ENCODE results near the gene PHF12.
A peak's percentile ranks its signal among the peaks of the same experiment; 100 is the strongest.

The PHF12 gene

DNA sequence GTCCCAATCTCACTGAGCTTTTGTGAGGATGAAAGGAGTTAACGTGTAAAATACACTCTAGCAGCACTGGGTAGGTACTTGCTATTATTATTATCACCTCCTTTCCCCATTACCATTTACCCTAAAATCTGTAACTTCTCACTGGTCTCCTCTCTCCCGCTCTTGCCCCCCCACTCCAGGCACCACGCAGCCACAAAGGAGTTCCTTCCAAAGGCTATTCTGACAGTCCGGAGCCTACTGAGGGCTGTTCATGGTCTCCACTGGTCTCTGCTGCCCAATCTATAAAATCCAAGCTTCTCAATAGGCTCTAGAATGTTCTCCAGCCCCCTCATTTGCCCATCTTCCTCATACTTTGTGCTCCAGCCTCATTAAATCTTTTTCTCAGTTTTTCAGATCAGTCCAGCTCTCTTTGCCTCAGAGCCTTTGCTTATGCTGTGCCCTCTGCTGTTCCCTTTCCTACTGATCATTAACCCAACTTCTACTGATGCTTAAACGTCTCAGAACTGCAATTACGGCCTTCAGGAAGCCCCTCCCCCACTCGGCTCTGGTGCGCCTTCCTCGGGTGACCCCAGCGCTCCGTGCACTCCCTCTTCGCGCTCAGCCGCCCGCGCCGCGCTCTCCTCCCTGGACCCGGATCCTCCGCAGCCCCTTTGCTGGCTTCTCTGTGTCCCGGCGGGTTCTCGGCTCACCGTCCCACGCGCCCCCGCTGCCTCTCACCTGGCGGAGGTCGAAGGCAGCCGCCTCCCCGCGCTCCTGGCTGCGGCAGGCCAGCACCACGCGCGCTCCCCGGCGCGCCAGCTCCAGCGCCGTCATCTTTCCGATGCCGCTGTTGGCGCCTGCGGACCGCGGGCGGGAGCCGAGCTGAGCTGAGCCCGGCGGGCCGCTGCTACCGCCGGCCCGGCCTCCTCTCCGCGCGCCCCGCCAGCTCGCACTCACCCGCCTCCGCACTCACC is 49.2 kb downstream of the PHF12 start:
- TF ChIP-seq GATA3 (IDR thresholded peaks at IDR 0.05; ENCODE audit: low read depth, low read length): no peak

DNA sequence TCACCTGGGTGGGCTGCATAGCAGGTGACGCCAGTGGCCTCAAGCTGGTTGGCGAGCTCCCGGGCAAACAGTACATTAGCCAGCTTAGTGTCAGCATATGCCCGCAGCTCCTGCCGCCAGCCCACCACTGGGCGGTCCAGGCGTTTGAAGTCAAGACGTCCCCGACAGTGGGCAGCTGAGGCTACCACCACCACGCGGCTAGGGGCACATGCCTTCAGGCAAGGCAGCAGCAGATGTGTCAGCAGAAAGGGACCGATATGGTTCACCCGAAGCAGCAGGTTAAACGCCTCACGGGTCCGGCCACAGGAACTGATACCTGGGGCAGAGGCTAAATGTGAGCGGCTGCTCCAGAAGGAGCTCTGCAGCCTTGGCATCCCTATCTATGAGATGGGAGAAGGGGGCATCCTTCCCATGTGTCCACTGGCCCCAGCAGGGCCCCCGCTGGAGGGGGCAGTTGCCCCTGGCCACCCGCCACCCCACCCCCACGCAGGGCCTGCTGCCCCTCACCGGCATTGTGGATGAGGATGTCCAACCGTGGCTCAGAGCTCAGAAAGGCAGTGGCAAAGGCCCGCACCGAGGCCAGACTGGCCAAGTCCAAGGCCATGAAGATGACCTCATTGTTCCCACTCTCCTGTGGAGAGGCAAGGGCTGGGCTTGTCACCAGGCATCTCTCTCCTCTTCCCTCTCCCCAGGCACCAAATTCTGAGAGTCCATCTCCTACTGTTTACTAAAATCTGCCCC is 50.2 kb downstream of the PHF12 start:
- TF ChIP-seq GATA3 (IDR thresholded peaks at IDR 0.05; ENCODE audit: low read depth, low read length) (no peak), GATA2 (IDR thresholded peaks at IDR 0.05; ENCODE audit: low read depth, low read length) (no peak)

DNA sequence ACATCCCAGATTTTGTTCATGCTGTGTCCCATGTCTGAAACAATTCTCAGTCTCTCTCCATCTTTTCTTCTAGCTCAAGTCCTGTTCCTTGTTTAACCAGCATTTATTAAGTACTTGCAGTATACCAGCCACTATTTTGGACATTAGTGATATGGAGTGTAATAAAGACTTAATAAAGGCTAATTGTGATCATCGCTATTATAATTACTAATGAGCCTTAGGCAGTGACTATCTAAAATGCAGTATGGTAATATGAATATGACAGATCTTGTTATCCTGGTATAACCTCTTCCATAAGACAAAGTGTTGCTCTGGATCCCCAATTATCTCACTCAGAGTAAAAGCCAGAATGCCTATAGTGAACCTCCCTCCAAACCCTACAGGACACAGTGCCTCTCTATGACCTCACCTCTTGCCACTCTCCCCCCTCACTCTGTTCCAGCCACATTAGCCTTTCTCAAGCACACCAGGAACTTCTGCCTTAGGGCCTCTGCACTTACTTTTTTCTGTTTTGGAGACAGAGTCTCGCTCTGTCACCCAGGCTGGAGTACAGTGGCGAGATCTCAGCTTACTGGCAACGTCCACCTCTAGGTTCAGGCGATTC is 52.0 kb downstream of the PHF12 start:
- TF ChIP-seq GATA2 (IDR thresholded peaks at IDR 0.05; ENCODE audit: low read depth, low read length) (no peak), GATA3 (IDR thresholded peaks at IDR 0.05; ENCODE audit: low read depth, low read length) (no peak)

DNA sequence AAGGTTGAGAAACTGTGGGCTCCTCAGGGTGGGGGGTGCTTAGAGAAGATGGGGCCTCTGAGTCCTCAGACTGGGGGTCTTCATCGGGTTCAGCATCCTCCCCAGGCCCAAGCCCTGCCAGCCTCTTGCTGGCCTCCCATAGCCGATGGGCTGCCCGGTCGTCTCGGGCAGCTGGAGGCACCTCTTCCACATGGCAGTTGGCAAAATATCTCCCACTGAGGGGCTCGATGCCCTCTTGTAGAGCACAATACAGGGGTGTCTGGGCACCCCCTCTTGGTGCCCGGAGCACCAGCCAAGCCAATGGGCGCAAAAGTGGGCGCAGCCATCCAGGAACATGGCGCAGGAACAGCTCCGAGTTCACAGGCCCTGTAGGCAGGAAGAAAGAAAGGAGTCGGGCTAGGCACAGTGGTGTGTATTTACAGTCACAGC is 52.8 kb downstream of the PHF12 start:
- TF ChIP-seq GATA3 (IDR thresholded peaks at IDR 0.05; ENCODE audit: low read depth, low read length) (no peak), GATA2 (IDR thresholded peaks at IDR 0.05; ENCODE audit: low read depth, low read length) (no peak)

DNA sequence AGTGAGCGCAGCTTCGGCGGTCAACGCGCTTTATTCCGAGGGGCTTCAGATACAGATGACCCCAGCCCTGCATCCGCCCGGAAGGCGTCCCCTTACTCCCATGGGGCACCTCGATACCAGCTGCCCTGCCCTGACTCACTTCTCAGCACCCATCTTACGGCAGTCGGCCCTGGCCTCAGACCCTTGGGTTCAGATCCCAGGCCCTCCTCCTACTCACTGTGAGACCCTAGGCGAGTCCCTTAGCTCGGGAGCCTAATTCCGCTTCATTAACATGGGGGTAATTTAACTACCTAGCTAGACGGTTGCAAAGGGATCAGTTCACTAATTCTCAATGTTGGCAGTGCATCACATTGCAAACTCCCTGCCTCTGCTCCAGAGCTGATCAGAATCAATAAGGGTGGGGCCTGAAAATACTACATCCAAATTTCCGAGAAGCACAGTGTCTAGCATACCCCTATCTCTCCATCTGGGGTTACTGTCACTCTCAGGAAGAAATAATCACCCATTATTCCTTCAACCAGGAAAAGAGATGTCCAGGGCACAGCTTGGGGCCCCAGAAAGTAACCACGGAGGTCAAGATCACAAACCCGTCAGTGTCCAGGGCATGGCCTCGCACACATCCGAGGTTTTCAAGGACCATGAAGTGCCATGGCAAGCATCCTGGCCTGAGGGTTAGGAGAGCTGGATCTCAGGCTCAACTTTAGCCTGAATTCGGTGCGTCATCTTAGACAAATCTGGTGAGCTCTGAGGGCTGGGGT is 53.4 kb downstream of the PHF12 start:
- TF ChIP-seq GATA2 (IDR thresholded peaks at IDR 0.05; ENCODE audit: low read depth, low read length) (no peak), GATA3 (IDR thresholded peaks at IDR 0.05; ENCODE audit: low read depth, low read length) (no peak)

DNA sequence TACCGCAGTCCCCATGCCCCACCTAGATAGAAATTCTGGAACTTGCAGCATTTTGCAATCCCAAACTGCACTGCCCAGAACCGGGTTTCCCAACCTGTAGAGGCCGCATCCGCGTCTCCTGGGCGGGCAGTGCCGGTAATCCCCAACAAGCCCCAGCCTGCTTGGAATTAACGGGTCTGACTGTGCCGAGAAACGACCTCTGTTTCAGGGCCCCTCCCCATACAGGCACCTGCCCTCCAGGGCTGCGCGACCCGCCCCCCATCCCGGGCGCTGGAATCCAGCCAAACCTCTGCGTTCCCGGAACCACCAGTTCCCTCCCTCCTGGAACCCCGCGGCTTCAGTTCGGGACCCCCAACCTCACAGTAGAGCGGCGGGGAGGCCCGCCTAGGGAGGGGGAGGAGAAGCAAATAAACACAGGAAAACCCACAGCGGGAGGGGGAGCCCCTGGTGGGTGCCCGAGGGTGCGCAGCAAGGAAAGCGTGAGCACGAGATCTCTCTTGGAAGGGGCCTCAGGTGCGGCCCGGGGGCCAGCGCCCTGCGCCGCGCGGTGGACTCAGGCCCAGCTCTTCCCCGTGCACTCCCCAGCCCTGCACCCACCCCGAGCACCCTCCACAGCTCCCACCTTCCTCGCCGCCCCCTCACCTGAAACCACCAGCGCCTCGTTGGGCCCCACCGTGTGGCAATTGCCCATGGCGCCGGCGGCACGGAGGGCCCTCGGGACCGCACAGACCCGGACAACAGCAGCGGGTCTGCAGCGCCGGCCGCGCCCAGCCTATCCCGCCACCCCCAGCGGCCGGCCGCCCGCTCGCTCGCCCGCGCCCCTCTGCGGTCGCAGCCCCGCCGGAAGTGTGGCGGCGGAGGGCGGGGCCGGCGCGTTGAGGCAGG is 54.2 kb downstream of the PHF12 start, which contains the start of gene FLOT2:
FLOT2 (minus strand) TSS at position 850 of the 885 bp plus-strand sequence; CDS start at position 691, 159 bp downstream.
- TF ChIP-seq GATA2 (IDR thresholded peaks at IDR 0.05; ENCODE audit: low read depth, low read length) (no peak), GATA3 (IDR thresholded peaks at IDR 0.05; ENCODE audit: low read depth, low read length) (no peak)

DNA sequence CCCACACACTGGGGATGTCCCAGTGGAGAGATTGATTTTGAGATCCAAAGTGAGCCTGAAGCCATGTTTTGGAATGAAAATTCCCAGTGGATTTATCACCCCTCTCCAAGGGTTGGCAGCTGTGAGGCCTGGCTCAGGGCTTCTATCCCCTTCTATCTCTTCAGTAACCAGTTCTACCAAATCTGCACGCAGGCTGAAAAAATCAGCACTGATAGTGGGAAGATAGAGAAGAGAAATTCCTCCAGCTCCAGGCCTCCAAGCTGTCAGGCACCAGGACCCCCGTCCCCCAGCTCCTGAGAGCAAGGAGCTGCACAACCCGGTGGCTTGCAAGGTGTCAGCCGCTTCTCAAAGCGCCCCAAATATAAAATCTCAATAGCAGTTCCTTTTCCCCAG is 54.8 kb downstream of the PHF12 start:
- TF ChIP-seq GATA3 (IDR thresholded peaks at IDR 0.05; ENCODE audit: low read depth, low read length) (no peak), GATA2 (IDR thresholded peaks at IDR 0.05; ENCODE audit: low read depth, low read length) (peak; percentile 43)

DNA sequence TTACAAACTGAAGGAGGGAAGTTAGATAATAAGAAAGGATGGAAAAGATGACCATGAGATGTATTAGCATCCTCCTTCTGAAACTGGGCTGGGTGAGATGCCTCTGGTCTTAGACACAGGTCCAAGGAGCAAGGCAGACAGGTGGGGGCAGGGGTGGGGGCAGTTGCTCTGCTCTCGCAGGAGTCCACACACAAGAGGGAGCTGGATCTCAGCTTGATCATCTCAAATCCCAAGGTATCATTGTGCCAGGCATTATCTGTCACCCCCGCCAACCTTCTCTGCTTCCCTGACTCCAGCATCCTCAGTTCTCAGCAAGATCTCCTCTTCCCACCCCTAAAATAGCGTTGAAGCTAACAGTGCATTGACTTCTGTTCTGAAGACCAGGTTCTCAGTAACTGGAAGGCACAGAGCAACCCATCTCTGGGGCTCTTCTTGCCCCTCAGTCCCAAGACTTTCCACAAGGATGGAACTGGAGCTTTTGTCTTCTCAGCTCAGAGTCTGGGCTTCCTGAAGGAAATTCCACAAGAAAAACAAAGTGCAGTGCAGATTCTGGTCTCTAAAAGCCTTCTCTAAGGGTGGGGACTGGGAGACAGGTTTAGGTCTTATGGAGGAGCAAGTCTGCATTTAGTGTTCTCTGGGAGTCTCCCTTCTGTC is 55.4 kb downstream of the PHF12 start:
- no peak for TF ChIP-seq GATA2 (IDR thresholded peaks at IDR 0.05; ENCODE audit: low read depth, low read length)
- TF ChIP-seq GATA3 (IDR thresholded peaks at IDR 0.05; ENCODE audit: low read depth, low read length): no peak

DNA sequence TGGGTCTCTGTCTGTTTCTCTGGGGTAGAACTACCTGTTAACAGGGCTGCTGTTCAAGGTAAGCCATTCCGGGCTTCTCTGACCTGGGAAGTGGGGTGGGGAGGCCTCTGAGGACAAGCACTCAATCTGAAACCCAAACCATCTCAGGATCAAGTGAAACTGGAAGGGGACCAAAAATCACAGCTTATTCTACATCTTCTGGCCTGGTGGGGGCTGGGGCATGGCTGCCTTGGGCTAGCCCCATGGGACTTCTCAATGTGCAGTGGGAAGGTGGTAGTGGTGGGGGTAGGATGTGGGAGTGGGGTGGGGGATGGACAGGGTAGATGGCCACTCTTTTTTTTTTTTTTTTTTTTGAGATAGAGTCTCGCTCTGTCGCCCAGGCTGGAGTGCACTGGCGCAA is 59.3 kb downstream of the PHF12 start:
- TF ChIP-seq GATA3 (IDR thresholded peaks at IDR 0.05; ENCODE audit: low read depth, low read length) (no peak), GATA2 (IDR thresholded peaks at IDR 0.05; ENCODE audit: low read depth, low read length) (no peak)

DNA sequence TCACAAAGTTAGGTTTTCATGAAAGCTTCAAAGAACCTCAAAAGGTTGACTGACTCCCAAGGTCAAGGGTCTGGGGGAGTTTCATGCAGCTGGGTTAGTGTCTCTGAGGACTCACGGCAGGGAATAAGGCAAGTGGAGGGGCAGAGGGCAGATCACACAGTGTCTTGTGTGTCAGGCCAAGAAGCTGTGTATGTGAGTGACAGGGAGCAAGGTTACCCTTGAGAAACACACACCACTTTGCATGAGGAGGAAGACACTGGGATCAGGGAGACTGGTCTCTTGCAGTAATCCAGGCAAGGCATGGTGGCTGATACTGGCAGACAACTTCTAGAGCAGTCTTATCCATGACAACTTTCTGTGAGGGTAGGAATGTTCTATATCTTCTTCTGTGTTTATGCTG is 60.1 kb downstream of the PHF12 start:
- TF ChIP-seq GATA3 (IDR thresholded peaks at IDR 0.05; ENCODE audit: low read depth, low read length): no peak
- TF ChIP-seq GATA2 (IDR thresholded peaks at IDR 0.05; ENCODE audit: low read depth, low read length): no peak

DNA sequence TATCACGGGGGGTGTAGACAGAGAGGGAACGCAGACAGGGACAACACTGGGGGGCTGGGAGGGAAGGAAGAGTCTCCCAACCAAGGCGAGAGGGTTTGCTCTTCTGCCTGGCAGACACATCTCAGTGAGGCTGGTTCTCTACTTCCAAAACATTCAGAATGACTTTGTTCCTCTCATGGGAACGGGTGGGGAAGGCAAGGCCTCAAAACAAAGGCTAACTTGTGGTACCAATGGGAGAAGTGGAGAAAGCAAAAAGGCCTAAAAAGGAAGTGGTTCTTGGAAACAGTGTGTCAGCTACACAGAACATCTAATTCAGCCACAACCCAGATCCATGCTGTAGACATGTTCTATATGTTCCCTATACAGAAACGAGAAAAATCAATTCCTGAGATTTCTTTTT is 61.3 kb downstream of the PHF12 start:
- TF ChIP-seq GATA2 (IDR thresholded peaks at IDR 0.05; ENCODE audit: low read depth, low read length) (no peak), GATA3 (IDR thresholded peaks at IDR 0.05; ENCODE audit: low read depth, low read length) (no peak)

DNA sequence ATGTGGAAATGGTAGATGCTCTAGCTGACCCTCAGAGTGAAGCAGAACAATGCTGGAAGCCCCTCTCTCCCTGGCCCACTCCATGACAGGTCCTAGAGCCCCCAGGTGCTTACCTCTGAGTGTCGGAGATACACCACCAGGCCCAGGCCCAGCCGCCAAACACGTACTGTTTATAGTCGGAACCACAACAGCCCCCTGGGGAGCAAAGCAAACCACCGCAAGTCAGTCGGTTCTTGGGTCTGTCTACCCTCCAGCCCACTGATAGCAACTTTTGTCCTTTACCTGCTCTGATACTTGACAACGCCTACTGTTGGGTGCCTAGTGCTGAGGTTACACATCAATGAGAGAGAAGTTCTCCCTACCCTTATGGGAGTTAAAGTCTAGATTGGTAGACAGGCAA is 62.5 kb downstream of the PHF12 start:
- TF ChIP-seq GATA2 (IDR thresholded peaks at IDR 0.05; ENCODE audit: low read depth, low read length) (no peak), GATA3 (IDR thresholded peaks at IDR 0.05; ENCODE audit: low read depth, low read length) (no peak)

All from SH-SY5Y (cell line).